GM10266 (cell line): ENCODE measurements around the gene TSPEAR.

Experiments used
- DNase-seq: peaks from one replicate; pipeline ENCODE4 v3.0.0; 2012; ENCODE audit errors: extremely low spot score
- CTCF ChIP-seq: IDR thresholded peaks from 2 replicates; pipeline ENCODE4 v1.5.1; 2012; ENCODE audit warnings: mild to moderate bottlenecking, low read depth; ENCODE audit not compliant: control insufficient read depth, insufficient read depth; ENCODE audit errors: missing control alignments

Gene TSPEAR

GRCh38 chr21:44727321-44727720 lies 15.9 kb upstream of the TSPEAR start:
- no peak for DNase-seq
- no peak for TF ChIP-seq CTCF

DNA sequence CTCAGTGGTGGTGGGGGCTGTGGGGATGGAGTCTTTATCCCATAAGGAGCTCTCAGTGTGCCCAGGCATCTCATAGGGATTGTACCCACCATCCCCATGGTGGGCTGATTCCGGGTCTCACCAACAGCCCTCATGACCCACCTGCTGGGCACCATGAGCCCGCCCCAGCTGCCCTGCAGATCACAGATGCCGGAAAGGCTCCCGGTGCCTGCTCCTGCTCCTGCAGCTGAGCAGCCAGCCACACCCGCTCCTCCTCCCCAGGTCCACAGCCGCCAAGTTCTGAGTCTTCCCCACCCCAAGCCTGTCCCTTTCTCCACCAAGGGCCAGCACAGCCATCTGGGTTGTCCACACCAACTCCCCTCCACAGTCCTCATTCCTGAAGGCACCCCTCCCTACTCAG lies 15.5 kb upstream of the TSPEAR start:
- no peak for TF ChIP-seq CTCF
- DNase-seq, result no peak

DNA sequence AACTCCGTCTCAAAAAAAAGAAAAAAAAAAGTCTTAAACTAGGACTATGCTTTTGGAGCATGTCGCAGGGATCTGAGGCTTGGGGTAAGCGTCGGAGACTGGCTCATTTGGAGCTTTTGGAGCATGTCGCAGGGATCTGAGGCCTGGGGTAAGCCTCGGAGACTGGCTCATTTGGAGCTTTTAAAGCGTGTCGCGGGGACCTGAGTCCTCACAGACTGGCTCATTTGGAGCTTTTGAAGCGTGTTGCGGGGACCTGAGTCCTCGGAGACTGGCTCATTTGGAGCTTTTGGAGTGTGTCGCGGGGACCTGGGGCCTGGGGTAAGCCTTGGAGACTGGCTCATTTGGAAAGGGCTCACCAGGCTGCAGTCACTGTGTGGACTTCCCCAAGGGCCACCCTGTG lies 13.6 kb upstream of the TSPEAR start:
- DNase-seq, result no peak
- TF ChIP-seq CTCF, result no peak

DNA sequence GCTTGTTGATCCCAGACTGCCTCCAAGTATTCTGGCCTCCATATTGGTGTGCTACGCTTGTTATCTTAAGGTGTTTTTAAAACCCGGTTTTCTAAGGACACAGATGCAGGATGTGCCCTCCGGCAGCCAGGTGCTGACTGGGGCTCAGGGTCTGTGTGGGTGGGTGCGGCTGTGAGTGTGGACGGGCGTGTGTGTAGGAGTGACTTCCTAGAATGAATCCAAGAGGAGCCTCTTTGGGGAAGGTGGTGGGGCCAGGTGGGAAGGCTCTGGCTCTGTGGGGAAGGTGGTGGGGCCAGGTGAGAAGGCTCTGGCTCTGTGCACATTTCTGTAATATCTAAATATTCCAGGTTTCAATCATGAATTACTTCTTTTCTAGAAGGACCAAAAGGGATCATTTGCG lies 12.8 kb upstream of the TSPEAR start:
- DNase-seq, result no peak
- TF ChIP-seq CTCF, result no peak

DNA sequence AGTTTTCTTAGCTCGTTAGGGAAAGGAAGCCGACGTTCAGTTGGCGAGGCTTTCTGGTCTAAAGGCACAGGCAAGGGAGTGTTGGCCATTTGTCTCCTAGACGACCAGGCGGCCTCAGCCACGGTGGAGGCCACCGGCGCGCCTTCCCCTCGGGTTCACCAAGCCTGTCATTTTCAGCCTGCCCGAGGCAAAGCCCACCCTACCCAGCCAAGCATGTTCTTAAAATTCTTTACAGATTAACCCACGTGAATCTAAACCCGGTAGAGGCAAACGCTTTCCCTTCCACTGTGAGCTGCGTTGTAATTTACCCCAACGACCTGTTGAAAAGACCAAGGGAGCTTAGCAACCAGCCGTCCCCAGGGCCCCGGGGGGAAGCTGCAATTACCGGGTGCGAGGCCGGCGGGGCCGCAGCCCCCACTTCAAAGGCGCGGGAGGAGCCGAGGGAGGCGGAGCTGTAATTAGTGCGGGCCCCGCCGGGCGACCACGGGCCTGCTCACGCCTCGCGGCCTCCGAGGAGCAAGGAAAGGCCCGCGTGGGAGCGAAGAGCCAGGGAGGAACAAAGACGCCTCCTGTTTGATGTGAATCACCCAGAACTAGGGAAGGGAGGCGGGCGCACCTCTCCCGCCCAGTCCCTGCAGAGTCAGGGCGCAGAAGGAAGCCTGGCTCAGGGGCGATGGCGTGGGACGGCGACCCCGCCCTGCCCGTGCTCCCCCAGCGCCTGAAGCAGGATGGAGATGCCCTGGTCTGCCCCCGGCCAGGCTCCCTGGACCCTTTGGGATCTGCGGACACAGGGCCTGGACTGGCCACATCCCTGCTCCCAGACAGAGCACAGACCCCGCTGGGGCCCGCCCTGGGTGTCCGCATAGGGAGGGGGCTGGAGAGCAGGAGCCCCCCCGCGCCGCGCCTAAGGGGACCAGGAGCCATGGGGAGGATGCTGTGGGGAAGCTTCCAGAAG lies 12.1 kb upstream of the TSPEAR start:
- DNase-seq, result no peak
- no peak for TF ChIP-seq CTCF

DNA sequence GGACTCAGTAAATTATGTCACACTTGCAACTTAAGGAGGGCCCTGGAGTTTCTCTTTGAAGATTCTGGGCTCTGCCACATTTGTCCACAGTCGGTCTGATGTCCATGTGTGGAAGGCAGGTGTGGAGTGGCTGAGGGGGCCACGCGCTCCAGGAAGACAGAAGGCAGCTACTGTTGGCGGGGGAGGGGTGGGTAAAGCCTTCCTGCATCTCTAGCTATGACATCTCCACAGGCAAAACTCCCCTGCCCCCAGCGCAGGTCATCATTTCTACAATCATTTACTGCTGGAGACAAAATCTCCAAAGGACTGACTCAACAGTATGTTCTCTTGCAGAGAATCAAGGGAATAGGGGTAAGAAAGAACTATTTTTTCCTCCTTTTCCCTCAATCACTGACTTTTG lies 11.4 kb upstream of the TSPEAR start:
- no peak for DNase-seq
- no peak for TF ChIP-seq CTCF

GRCh38 chr21:44720170-44720569 lies 8.8 kb upstream of the TSPEAR start:
- no peak for TF ChIP-seq CTCF
- DNase-seq, result no peak
